ENCODE results near the gene S100A7A.
"Not testable (repeated sequence)": the region's sequence is repeated elsewhere in the genome, so short reads cannot be mapped to it uniquely, and the experiment has no call there.

S100A7A gene

DNA sequence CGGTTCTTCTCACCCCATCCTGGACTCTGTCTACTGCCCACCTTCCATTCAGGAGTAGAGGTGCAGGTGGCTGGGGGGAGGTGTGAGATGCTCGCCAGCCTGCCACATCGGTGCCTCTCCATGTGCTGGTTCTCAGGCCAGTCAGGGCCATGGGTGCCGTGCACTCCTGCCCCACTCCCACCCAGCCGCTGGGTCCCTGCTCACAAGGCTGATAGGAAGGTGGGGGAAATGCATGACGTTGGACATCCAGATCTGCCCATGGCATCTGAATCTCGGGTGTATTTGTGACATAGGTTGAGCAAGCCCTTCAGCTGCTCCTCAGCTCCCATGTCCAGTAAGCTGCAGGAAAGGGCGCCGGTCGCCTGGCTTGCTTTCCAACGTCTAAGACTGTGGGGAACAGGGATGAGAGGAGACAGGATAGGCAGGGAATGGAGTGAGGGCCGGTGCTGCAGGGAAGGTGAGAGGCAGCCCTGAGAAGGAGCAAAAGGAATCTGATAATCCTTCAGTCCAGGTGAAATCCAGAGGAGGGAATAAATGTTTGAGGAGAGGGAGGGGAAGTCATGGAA is 11.8 kb downstream of the S100A7A start:
- no peak for DNase-seq

GRCh38 chr1:153428791-153429190 is 12.5 kb downstream of the S100A7A start:
- no peak for DNase-seq

DNA sequence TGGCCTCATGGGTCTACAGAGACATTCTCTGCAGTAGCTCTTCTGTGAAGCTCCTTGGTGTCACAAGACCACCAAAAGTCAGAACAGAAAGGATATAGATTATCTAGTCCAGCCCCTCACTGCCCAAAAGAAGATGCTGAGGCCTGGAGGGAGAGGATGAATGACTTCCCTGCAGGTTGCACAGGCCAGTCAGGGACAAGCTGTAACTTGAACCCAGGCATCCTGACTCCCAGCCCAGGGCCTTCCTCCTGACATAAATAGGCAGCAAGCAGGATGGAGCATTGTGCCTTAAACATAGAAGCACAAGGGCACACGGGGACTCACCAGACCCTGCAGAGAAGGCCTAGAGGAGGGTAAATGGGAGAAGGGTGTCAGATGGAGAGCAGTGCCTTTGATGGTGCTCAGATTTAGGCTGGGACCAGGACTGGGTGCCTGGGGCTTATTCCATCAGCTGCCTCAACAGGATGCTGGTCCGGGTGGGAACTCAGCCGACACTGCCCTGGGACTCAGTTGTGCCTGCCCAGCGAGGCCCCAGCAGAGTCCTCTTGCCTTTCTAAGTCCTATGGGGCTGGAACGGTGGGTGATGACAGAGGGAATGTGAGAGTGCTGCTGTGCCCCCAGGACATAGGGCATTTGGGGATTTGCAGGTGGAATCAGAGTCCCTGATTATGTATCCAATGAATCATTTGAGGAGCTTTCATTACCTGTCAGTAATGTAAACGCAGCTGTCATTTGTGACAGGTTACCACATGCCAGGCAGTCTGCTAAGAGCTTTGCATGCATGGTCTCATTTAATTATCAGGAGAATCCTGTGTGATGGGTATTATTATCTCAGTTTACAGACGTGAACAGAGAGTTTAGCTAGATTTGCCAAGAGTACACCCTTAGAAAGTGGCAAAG is 13.2 kb downstream of the S100A7A start:
- no peak for DNase-seq

GRCh38 chr1:153430166-153430553 is 13.8 kb downstream of the S100A7A start:
- DNase-seq = no peak

DNA sequence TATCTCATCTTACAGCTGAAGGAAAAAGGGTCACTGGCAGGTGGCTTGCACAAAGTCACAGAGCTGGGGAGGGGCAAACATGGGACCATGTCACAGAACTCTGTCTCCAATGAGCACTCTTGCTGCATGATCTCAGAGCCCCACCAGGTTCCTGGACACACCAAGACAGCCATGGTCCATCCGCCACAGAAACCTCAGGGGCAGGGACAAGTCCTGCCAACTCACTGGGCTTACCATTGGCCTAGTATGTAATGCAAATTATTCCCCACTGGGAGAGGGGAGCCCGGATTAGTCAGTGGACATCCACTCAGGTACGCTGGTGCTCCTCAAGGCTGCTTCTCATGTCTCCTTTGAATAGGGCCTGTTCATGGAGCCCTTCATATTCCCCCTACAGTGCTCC is 14.2 kb downstream of the S100A7A start:
- DNase-seq = no peak

DNA sequence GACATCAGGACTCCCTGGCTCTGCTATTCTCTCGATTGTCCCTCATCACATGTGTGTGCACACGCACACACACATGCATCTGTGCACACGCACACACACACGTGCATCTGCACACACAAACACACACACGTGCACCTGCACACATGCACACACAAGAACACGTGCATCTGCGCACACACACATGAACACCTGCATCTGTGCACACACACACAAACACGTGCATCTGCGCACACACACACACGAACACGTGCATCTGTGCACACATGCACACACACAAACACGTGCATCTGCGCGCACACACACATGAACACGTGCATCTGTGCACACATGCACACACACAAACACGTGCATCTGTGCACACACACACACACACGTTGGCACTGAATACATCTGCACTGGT is 14.7 kb downstream of the S100A7A start:
- no peak for DNase-seq

DNA sequence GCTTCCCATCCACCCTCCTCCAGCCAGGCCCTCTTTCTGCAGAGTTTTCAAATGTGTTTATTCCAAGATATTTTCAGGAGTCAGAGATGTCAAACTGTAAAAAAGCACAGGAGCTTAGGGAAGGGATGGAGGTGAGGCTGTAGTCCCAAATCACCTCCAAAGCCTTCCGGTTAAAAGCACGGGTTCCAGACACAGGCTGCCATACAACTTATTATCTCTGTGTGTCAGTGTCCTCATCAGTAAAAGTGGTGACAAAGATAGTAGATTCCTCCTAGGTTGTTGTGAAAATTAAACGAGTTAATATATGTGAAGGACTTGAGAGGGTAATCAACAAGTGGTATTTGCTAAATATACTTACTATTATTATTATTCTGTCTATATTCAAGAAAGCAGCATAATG is 15.1 kb downstream of the S100A7A start:
- DNase-seq = no peak

GRCh38 chr1:153431928-153432327 is 15.6 kb downstream of the S100A7A start:
- no peak for DNase-seq

- no peak for DNase-seq
These were observed 16.8 kb downstream of the S100A7A start for GRCh38 chr1:153432874-153433681.

DNA sequence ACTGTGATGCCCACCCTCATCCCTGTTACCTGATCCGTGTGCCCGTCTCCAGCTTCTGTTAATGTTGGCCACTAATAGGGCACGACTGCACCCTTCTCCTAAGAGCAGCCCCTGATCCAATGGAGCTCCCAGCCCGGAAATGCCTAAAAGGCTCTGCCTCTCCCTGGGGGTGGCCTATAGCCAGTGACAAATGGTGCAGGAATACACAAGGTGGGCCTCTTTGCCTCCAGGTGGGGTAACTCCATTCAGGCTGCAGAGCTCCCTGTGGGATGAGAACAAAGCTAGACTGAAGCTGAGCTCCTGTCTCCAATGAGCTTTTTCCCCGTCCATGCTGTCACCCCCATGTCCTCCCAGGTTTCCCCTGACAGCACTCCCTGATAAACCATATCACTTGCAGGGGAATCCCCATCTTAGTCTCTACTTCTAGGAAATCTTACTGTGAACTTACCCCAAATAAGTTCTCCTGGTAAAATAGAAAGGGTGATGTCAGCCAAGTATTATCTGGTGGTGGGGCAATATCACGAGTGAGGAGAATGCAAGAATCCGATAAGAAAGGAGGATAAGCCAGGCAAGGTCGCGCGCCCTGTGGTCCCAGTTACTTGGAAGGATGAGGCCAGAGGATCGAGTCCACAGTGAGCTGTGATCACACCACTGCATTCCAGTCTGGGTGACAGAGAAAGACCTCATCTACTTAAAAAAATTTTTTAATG is 18.6 kb downstream of the S100A7A start:
- no peak for DNase-seq

DNA sequence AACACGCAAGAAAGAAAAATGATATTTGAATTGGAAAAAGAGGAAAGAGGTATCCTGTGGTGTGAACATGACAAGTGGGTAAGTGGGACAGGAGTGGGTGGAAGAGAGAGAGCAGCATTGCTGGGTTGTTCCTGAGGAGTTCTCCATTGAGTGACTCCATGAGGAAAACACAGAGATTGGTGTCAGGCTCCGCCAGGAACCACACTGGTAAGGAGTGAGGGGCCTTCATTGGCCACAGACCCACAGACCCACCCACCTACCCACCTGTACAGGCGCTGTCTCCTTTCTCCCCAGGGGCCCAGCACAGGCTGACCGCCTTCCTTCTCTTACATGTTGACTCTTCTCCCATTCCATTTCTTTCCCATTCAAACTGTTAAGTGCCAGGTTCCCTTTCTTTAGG is 20.9 kb downstream of the S100A7A start:
- DNase-seq = no peak

DNA sequence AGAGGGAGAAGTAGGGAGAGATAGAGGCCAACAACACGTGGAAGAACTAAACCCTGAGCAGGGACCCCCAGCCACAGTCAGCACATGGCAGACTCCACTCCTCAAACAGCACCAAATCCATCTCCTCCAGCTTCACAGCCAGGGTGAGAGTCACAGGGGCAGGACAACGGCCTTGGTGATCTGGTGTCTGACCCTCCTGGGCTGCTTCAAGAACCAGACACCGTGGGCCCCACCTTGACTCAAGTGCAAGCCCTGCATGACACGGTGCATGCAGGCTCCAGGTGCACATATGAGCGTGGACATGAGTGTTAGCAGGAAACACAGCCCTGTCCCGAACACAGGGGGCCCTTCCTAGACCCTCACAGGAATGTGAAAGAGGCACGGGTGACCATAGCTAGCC is 22.3 kb downstream of the S100A7A start:
- DNase-seq = no peak

DNA sequence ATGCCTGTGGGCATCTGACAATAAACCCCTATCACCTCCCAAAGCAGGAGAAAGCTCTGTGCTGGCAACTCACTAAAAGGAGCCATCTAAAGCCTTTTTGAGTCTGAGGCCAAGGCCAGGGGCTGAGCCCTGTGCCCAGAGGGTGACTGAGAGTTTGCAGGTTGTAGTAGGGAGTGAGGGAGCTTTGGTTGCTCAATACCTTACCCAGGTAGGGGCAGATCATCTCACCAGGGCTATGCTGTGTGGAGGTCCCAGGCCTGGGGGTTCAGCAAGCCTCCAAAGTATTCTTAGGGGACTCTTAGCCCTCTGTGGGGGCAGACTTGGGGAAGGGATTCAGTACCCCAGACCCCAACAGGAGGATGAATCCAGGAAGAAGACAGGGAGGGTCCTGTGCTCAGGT is 23.0 kb downstream of the S100A7A start:
- DNase-seq = no peak

- no peak for DNase-seq
These were observed 25.0 kb downstream of the S100A7A start for GRCh38 chr1:153441238-153441755.

- no peak for DNase-seq
These were observed 27.2 kb downstream of the S100A7A start for GRCh38 chr1:153443486-153443885.

DNA sequence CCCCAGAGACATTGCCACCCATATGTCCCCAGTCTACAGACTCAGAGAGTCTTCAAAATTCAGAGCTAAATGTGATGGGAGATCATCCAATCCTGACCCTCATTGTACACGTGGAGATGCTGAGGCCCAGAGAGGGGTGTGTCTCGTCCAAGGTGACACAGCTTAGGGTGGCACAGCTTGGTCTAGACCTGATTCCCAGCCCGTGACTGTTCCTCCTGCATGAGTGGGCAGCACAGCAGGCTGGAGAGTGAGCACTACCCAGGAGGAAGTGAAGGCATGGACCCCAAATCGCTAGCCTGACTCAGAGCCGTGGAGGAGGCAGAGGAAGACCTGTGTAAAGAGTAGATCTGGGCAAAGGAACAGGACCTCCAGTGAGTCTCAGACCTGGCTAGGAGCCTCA is 27.8 kb downstream of the S100A7A start:
- DNase-seq = no peak

- DNase-seq = no peak
These were observed 31.3 kb downstream of the S100A7A start for GRCh38 chr1:153447498-153448170.

DNA sequence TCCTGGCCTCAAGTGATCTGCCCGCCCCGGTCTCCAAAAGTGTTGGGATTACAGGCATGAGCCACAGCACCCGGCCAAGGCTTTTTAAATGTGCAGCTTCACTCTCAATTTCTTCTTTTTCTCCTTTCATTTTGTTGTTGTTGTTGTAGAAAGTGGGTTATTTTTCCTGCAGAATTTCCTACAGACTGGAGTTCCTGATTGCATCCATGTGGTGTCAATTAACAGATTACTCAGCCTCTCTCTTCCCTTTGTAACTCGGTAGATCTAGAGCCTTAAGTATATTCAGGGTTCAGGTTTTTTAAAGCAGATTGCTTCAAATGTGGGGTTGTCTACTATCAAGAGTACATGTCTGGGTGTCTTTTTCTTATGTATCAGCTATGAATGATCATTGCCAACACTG is 32.5 kb downstream of the S100A7A start:
- DNase-seq = not testable (repeated sequence)

DNA sequence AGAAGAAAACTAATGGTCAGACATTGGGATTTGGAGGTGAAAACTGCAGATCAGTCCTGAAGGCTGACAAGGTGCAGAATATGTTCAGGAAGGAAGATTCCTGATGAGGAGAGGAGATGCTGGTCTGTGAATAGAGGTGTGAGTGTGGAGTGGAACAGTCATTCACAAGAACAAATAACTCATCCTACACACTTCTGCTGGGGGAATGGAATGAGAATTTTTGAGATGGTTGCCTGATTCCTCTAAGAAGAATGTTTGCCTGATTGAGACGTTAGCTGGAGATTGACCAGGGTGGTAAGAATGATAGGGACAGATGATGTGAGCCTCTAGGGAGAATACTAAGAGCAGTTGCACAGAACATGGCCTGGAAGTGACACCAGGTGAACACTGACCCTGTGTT is 40.1 kb downstream of the S100A7A start:
- DNase-seq = no peak

- no peak for DNase-seq
These were observed 43.3 kb downstream of the S100A7A start for GRCh38 chr1:153459655-153460054.

- no peak for DNase-seq
These were observed 44.2 kb downstream of the S100A7A start, which contains the start of gene S100A7 for GRCh38 chr1:153460551-153460950. Gene S100A7, minus strand, starts transcription at chr1:153460651. Its CDS starts 1,638 bp downstream, at chr1:153459013.

DNA sequence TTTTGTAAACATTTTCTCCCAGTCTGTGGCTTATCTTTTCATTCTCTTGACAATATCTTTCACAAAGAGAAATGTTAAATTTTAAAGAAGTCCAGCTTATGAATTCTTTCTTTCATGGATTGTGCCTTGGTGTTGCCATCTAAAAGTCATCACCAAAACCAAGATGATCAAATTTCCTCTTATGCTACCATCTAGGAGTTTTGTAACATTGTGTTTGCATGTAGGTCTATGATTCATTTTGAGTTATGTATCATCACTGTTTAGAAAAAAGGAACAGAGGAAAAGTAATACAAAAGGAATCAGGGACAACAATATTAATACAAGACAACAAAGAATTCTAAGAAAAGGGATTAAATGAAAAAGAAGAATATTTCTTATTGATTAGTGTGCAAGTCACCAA is 46.4 kb downstream of the S100A7A start:
- DNase-seq = not testable (repeated sequence)

Data from NCI-H2227 treated with DMSO at 0.1 percent for 48 hours (cell line).